NCI-H2196 (cell line): Measurements from ENCODE around the gene GCN1.
A peak's percentile ranks its signal among the peaks of the same experiment; 100 is the strongest.

Source experiments
- DNase-seq: peaks from one replicate; lab custom pipeline; 2025; ENCODE audit not compliant: unreplicated experiment; lab: John Stamatoyannopoulos, UW

The GCN1 gene

GRCh38 chr12:120229071-120229486, 34.6 kb upstream of the GCN1 start:
- peak; percentile 47 for DNase-seq

- peak; percentile 78 for DNase-seq
Observed at GRCh38 chr12:120228291-120229070, 34.0 kb upstream of the GCN1 start.

- DNase-seq: no peak
Observed at GRCh38 chr12:120228041-120228290, 33.5 kb upstream of the GCN1 start.

- DNase-seq: no peak
Observed at GRCh38 chr12:120227233-120228040, 32.9 kb upstream of the GCN1 start.

GRCh38 chr12:120225852-120226640, 31.5 kb upstream of the GCN1 start:
- DNase-seq: peak; percentile 58

DNA sequence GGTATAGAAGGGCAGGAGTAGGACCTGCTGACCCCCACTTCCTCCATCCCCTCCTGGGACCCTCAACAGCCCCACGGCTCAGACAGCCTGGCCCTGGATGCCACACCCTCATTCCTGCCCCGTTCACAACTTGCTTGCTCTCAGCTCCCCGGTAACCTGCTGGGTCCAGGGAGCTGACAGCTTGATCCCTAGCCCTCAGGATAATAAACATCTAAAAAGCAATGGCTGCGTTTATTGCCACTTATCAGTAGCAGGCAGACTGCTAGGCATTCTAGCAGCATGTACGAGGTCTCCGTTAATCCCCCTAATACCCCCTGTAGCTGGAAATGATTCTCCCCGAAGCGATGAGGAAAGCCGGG, 30.7 kb upstream of the GCN1 start:
- DNase-seq: no peak

DNA sequence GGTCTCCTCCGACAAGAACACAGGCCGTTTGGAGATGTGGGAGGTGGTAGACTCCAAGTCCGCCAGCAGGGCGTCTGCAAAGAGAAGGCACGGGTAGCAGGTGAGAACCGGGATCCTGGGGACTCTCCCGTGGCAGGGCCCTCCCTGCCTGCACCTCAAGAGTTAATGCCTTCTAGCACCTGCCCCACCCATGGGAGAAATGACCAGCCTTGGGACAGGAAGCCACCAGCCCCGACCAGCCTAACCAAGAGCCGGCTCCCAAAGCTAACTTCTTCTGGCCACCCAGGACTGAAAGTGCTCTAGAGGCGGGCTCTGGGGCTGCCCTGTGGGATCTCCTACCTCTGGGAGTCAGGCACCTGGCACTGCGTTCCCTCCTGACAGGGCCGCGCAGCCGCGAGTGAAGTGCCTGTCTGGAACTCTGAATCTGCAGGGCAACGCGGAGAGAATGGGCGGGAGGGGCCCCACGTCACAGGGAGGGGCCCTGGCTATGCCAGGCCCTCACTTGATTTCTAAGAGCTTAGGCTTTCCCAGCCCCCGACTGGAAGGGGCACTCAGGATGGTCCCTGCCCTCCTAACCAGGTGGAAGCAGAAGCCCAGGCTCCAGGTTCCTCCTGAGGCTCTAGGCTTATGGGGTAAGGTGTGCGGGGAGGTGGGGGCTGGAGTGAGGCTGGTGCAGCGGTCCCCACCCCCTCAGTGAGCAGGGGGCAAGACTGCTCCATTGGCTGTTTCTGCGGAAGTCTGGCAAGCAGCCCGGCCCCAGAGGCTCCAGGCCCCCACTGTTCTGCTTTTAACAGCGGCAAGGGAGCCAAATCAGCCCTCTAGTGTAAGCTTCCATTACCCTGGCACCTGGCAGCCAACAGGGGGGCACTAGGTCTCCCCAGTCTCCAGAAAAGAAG, 30.0 kb upstream of the GCN1 start:
- DNase-seq: peak; percentile 79

GRCh38 chr12:120223458-120224303, 29.2 kb upstream of the GCN1 start:
- no peak for DNase-seq

DNA sequence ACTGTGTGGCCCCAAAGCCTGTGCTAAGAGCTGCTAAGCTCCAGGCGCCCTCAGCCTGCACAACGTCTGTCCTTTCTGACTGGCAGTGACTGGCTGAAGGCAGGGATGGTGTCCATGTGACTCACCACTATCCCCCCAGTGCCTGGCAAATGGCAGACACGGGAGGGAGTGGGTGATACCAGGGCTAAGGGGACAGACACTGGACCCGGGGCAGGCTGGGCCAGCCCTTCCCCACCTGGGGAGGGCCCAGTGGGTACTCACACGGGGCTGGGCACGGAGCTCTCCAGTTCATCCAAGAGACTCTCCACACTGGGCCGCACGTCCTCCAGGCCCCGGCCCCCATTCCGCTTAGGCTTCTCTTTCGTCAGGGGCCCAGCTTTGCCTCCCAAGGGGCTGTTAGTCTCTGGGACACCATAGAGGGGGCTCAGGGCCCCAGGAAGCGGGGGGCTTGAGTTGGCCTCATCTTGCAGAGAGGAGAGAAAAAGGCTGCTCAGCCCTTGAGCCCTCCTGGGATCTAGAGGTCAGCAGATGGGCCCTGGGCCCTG, 27.8 kb upstream of the GCN1 start:
- DNase-seq: no peak

- DNase-seq: no peak
Observed at GRCh38 chr12:120221576-120221900, 27.0 kb upstream of the GCN1 start.

GRCh38 chr12:120220838-120221575, 26.5 kb upstream of the GCN1 start:
- no peak for DNase-seq

DNA sequence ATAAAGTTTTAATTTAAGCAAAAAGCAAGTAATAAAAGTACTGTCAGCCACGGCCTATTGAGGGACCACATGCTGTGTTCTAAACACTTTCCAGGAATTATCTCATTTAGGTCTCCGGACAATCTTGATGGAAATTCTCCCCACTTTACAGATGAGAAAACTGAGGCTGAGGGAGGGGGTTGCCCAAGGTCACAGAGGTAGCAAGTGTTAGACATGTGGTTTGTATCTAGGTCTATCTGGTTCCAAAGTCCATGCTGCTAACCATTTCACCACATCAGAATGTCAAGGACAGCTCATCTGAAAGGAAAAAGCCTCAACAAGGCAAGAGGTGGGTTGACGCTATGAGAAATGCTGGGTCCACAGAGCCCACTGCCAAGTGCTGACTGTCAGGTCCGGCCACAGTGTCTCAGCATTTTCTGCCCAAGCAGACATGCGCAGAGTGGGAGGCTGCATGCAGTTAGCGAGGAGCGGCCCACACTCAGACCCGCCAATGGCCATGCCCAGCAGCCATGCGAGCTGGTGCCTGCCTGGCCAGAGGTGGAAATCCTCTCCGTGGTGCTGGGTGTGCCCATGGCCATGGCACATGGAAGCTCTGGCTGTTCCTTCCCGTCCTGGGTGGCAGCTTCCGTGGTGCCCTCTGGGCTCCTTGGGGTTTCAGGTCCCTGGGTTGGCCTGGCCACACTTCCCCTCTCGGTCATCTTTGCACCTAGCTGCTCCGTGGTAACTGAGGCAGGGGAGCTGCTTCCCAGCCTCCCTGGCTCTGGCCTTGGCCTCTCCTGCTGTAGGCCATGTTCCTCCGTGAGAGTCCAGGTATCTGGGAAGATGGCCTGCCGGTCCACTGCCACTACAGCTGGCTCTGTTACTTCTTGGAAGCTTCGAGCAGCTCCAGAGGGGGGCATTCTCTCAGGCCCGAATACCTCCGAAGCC, 24.4 kb upstream of the GCN1 start:
- DNase-seq: no peak

DNA sequence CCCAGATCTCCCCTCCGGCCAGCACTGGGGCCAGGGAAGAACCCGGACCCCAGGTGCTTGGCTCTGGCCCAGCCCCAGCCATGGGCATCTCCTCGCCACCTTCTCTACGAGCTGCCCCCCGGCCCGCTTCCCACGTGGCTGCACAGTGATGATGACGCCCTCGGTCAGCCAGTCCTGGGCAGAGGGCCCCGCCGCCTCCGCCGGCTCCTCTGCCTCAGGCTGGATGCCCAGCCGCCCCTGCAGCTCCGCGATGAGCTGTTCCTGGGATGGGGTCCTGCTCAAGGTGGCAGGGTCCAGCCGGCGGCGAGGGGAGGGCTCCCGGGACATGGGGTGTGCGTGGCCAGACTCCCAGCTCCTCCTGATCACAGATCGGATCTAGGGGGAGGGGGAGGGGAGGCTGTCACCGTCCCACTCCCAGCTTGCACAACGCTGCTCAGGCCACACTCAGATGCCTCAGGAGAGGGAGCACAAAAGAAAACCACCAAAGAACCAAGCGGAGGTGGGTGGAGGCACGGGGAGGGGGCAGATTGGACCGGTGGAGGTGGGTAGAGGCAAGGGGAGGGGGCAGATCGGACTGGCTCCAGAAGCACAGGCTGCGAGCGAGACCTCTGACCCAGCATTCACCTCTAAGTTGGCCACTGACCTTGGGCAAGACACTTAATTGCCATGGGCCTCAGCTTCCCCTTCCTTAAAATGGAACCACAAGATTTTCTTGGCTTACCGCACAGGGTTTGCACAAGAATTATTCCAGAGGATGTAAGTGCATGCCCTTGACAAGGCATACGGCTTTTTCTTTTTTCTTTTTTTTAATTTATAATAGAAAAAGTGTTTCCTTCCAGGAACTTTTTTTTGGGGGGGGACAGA, 22.5 kb upstream of the GCN1 start:
- no peak for DNase-seq

GRCh38 chr12:120215766-120216735, 21.5 kb upstream of the GCN1 start:
- no peak for DNase-seq

- DNase-seq: no peak
Observed at GRCh38 chr12:120215357-120215735, 20.8 kb upstream of the GCN1 start.
